Measurements from ENCODE around the gene SELENOS. TPM values are rescaled to one million over a fixed set of nuclear protein-coding genes. Genes with fewer than 3 reads are reported as not detected.

The SELENOS gene
- total RNA-seq, 1 donor from 2014 or later, result 56.2 TPM

Other genes with a start within 250 kb of the SELENOS start
- 23.8 and 36.1 TPM in 2 replicates for gene CHSY1, start 25.4 kb downstream of the SELENOS start, total RNA-seq
- gene SNRPA1, start 17.8 kb upstream of the SELENOS start, total RNA-seq, result 12.7 and 23.2 TPM in 2 replicates
- 1.2 and 11.0 TPM in 2 replicates for gene PCSK6, start 212.2 kb upstream of the SELENOS start, total RNA-seq

Measured in renal cortical epithelial cell (primary cell).